NCI-H2227 (cell line): ENCODE measurements around the gene NIPAL4.

Experiments used
- DNase-seq: peaks from one replicate; lab custom pipeline; 2025; ENCODE audit not compliant: unreplicated experiment; lab: John Stamatoyannopoulos, UW

NIPAL4 gene

DNA sequence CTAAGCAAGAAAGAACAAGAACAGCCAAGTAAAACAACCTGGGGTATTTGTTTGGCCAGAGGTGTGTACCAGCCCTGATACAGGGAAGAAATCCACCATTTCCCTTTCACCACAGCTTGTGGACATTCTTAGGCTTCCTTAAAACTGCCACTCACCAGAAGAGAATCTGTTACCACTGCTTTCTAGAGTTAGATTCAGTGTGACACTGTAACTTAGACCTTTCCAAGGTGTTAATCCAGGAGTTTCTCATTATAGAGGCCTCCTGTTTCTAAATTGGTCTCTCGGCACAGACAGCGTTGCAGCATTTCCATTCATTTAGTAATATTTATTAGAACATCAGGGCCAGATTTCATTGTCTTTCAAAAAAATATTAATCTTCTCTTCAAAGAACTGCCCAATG lies 55.0 kb downstream of the NIPAL4 start:
- no peak for DNase-seq

DNA sequence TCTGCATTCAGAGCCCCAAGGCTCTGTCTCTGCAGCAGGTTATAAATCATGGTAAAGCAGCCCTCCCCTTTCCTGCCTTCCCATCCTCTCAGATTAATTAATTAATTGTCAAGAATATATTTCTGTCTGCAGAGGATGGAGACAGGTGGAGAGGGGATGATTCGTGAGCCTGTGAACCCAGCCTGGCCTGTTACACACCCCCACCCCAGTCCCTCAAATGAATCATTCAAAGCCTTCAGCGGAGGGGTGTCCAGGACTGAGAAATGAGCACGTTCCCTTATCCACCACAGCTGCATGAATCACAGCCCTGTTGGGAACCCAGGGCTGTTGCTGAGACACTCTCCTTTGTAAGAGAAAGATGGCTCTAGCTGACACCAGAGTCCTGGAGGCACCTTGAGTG lies 56.0 kb downstream of the NIPAL4 start:
- DNase-seq: no peak

DNA sequence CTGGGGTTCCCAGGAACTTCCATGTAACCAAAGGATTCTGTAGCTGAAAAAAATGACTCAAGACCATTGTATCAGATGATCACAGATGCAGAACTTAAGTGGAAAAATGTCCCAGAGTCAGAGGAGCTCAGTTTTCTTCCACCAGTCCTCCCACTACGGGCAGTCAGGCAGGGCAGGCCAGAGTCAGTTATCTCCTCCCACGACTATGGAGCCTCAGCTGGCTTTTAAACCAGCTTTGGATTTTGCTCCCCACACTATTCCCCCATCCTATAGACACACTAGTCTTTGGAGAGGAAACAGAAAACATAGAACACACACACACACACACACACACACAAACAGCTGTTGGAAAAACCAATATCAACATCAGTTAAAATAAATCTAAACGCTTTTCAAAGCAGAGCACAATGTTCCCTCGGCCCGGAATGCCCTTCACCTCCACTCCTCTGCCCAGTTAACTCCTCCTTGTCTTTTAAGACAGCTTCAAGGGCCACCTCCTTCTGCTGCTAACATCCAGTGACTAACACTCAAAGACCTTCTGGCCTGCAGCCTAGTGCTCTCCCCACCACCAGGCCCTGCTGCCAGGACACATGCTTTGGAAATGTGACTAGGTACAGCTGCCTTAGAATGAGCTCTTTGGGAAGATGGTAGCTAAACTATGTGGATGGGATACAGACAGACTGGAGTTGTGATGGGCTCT lies 56.8 kb downstream of the NIPAL4 start:
- DNase-seq: no peak

DNA sequence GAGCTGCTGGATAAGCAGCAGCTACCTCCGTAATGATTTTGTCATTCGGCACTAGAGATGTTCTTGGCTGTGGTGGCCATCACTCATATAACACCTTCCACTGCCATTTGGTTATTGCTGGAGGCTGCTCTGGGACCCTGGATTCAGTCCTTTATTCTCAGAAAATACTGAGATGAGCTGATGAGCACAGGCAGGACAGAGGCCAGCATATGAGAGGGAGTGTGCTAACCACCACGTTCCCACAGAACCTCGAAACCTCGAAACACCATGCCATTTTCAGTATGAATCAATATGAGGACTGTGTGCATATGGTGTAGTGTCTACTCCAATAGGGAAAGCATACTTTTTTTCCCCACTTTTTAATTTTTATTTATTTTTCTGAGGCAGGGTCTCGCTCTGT lies 59.0 kb downstream of the NIPAL4 start:
- DNase-seq: no peak

DNA sequence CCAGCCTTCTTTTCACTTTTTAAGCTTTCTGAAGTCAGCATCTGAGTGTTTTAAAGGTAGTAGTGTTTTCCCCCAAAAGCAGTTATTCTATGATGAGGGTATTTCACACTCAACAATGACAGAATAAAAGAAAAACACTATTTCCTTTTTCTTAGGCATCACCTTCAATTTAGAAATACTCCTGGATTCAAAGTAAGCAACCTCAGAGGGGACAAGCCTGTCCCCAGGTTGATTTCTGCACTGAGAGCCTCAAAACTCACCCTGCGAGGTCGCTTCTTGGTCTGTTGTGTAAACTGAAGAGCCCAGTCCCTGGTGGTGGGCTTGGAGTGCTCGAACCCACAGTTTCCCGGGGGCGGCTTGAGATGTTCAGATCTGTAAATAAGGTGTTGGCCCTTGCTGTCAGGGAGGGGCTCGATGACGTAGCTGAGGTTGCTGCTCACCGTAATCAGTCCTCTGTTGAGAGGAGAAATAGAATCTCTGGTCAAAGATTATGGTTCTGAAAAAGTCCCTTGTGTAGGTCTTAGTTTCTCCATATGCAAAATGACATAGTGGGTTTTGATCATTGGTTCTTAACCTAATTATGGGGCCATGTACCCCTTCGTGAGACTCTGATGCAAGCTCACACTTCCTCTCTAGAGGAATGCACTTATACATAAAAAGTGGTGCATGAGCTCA lies 59.7 kb downstream of the NIPAL4 start:
- no peak for DNase-seq

DNA sequence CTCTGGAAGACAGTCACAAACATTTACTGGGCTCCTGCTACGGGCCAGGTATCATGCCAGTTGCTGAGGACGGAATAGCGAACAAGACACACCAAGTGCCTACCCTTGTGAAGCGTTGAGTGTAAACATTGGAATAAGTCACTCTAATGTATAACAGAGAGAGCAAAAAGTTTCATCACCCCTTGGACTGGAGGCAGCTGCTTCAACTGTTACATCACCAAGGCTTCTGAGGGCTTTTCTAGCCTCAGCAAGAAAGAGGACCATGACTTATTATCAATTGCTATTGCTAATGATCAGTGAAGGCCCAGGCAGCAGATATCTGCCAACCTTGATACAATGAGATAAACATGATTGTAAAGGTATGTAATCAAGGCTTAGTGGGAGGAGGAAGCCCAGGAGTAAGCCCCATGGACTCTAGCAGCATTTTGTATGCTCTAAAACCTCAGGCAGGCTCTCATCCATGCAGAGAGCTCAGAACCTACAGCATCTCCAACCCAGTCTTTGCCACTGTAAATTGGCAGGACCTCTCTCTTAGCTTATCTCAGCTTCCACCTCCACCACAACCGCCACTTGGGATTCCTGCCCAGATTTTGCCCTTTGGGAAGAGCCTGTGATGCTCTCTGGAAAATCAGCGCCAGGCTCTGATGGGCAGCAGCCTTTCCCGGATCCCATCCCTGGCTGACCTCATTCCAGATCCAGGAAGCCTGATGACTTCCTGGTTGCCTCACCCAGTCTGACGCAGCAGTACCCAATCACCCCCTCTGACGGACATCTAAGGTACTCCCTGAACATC lies 61.1 kb downstream of the NIPAL4 start:
- DNase-seq: no peak

DNA sequence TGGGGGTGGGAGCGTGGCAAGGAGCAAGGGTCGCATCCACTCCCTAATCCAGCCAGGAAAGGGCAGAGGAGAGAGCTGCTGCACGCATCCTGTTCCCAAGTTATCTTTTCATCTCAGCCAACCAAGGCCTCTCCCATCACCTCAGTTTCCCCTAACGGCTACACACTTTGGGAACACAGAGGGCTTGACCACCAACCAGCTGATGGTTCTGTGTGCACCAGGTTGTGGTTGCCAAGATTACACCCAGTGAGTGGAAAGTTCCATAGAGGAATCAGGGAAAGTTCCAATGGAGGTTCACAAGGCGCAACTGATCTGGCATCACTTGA lies 61.7 kb downstream of the NIPAL4 start:
- no peak for DNase-seq

DNA sequence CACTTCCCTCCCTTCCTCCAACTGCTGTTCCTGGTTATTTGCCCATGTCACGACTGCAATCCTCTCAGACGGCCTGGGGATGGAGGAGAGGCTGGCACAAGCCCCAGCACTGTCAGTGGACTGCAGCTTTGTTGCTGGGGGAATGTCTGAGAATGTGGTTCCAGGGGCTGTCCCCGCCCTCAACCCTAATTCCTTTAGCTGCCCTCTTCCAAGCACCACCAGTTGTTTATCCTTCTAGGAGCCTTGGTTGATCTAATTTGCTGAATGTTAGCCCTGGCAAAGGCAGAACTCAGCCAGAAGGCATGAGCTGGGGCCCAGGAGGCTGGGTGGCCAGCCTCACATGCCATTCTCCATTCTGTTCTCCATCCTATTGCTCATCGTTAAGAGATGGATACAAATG lies 64.0 kb downstream of the NIPAL4 start:
- DNase-seq: no peak
